Occipital lobe (tissue), 2 donors: Measurements from ENCODE around the gene CABP2. TPM values are rescaled to one million over a fixed set of nuclear protein-coding genes. Genes with fewer than 3 reads are reported as not detected.
"Not testable (repeated sequence)": the region's sequence is repeated elsewhere in the genome, so short reads cannot be mapped to it uniquely, and the experiment has no call there.

Experiments
- DNase-seq: peaks from one replicate; lab custom pipeline; 2025; lab: John Stamatoyannopoulos, UW
- total RNA-seq: library from RNA; depleted of rRNA; stranded (reverse); fragments of >200 nt; gene quantifications from one replicate; pipeline ENCODE4 v1.2.3, GENCODE V29; 2014

CABP2 gene
- total RNA-seq, 1 donor from 2014 or later, result not detected

GRCh38 chr11:67539550-67539949 is 16.3 kb upstream of the CABP2 start:
- no peak for DNase-seq

- DNase-seq, result no peak
Measured at GRCh38 chr11:67538823-67539505, 15.7 kb upstream of the CABP2 start.

GRCh38 chr11:67538306-67538705 is 15.1 kb upstream of the CABP2 start:
- DNase-seq, result no peak

GRCh38 chr11:67535561-67535960 is 12.3 kb upstream of the CABP2 start:
- no peak for DNase-seq

GRCh38 chr11:67534070-67534679 is 10.9 kb upstream of the CABP2 start:
- no peak for DNase-seq

GRCh38 chr11:67532889-67533288 is 9.6 kb upstream of the CABP2 start:
- DNase-seq, result no peak

- no peak for DNase-seq
Measured at GRCh38 chr11:67530282-67530592, 7.0 kb upstream of the CABP2 start.

- no peak for DNase-seq
Measured at GRCh38 chr11:67528376-67528775, 5.1 kb upstream of the CABP2 start.

- DNase-seq, result no peak
Measured at GRCh38 chr11:67525275-67525976, 2.2 kb upstream of the CABP2 start.

- no peak for DNase-seq
Measured at GRCh38 chr11:67524480-67524808, 1.2 kb upstream of the CABP2 start.

- DNase-seq, result no peak
Measured at GRCh38 chr11:67523556-67524479, 572 bp upstream of the CABP2 start.

- DNase-seq, result no peak
Measured at GRCh38 chr11:67522338-67522737, 908 bp downstream of the CABP2 start.

- DNase-seq, result no peak
Measured at GRCh38 chr11:67521924-67522323, 1.3 kb downstream of the CABP2 start.

GRCh38 chr11:67520856-67521824 is 2.1 kb downstream of the CABP2 start:
- DNase-seq, result no peak

GRCh38 chr11:67519726-67520125 is 3.5 kb downstream of the CABP2 start:
- no peak for DNase-seq

- DNase-seq, result no peak
Measured at GRCh38 chr11:67517784-67518552, 5.3 kb downstream of the CABP2 start.

- DNase-seq, result no peak
Measured at GRCh38 chr11:67516806-67517205, 6.4 kb downstream of the CABP2 start.

GRCh38 chr11:67514116-67514515 is 9.1 kb downstream of the CABP2 start:
- no peak for DNase-seq

- not testable (repeated sequence) for DNase-seq
Measured at GRCh38 chr11:67511558-67511957, 11.7 kb downstream of the CABP2 start.

- no peak for DNase-seq
Measured at GRCh38 chr11:67510023-67510345, 13.3 kb downstream of the CABP2 start.
